ENCODE data around the gene GNE.

GNE gene

DNA sequence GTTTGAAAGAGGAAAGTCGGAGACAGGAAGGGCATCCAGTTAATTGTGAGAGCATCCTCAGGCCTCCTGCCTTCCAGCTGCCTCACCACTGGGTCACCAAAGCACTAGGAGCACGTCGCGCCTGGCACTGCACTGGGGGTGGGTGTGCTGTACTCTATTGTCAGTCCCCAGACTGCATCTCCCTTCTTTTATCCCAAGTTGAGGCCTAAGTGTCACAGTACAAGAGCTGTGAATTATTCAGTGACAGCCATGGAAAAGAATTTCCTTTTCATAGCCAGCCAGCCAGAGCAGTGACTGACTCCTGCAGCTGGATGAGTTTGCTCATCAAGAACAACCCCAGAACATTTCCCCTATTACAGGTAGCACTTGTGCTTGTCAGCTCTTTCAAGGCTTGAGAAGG, 51.2 kb downstream of the GNE start:
- H3F3A ChIP-seq (ENCODE audit: control insufficient read depth, insufficient read depth): no peaks in the 10 kb centered on the region
- TF ChIP-seq CTCF (IDR thresholded peaks at IDR 0.05; ENCODE audit: low read depth, low read length, poor library complexity, severe bottlenecking) (no peak), EZH2phosphoT487 (IDR thresholded peaks at IDR 0.05; ENCODE audit: borderline replicate concordance, low read length) (no peak)
- H3K4me2 ChIP-seq (ENCODE audit: low read length): no peak overlapping the region
- H3K9me2 ChIP-seq (replicated peaks; ENCODE audit: control insufficient read depth, low read length): no peaks in the 10 kb centered on the region
- peaks cover 82% of the 10 kb centered on the region for H3K79me2 ChIP-seq (ENCODE audit: control insufficient read depth, low read length)
- H3K27me3 ChIP-seq (ENCODE audit: control insufficient read depth, low read length): no peaks in the 10 kb centered on the region
- H3K27ac ChIP-seq (ENCODE audit: low read depth, low read length): no peak overlapping the region
- H4K20me1 ChIP-seq (ENCODE audit: control insufficient read depth, insufficient read depth, low read depth, low read length): peaks cover 6% of the 10 kb centered on the region
- H3K4me1 ChIP-seq (ENCODE audit: control insufficient read depth, low read length): no peaks in the 10 kb centered on the region
- no peak overlapping the region for H3K4me3 ChIP-seq (ENCODE audit: low read length)
- H3K9me3 ChIP-seq (ENCODE audit: control insufficient read depth, insufficient read depth, low read length): no peaks in the 10 kb centered on the region
- peaks cover 97% of the 10 kb centered on the region for H3K36me3 ChIP-seq (ENCODE audit: control insufficient read depth, low read length)

- Histone ChIP-seq H3K79me2 (ENCODE audit: control insufficient read depth, low read length) (peaks cover 68% of the 10 kb centered on the region), H4K20me1 (ENCODE audit: control insufficient read depth, insufficient read depth, low read depth, low read length) (peaks cover 3% of the 10 kb centered on the region; the same call in 1 of the 2 replicates), H3F3A (ENCODE audit: control insufficient read depth, insufficient read depth) (no peaks in the 10 kb centered on the region), H3K27ac (ENCODE audit: low read depth, low read length) (no peak overlapping the region), H3K4me1 (ENCODE audit: control insufficient read depth, low read length) (no peaks in the 10 kb centered on the region), H3K9me2 (replicated peaks; ENCODE audit: control insufficient read depth, low read length) (no peaks in the 10 kb centered on the region), H3K4me3 (ENCODE audit: low read length) (no peak overlapping the region), H3K36me3 (ENCODE audit: control insufficient read depth, low read length) (peaks cover 95% of the 10 kb centered on the region), H3K4me2 (ENCODE audit: low read length) (no peak overlapping the region), H3K27me3 (ENCODE audit: control insufficient read depth, low read length) (no peaks in the 10 kb centered on the region), H3K9me3 (ENCODE audit: control insufficient read depth, insufficient read depth, low read length) (no peaks in the 10 kb centered on the region)
- TF ChIP-seq CTCF (IDR thresholded peaks at IDR 0.05; ENCODE audit: low read depth, low read length, poor library complexity, severe bottlenecking) (no peak), EZH2phosphoT487 (IDR thresholded peaks at IDR 0.05; ENCODE audit: borderline replicate concordance, low read length) (no peak)
These were observed 53.2 kb downstream of the GNE start for GRCh38 chr9:36204906-36205547.

GRCh38 chr9:36194326-36195000, 63.8 kb downstream of the GNE start:
- no peaks in the 10 kb centered on the region for H3F3A ChIP-seq (ENCODE audit: control insufficient read depth, insufficient read depth)
- TF ChIP-seq CTCF (IDR thresholded peaks at IDR 0.05; ENCODE audit: low read depth, low read length, poor library complexity, severe bottlenecking) (no peak), EZH2phosphoT487 (IDR thresholded peaks at IDR 0.05; ENCODE audit: borderline replicate concordance, low read length) (no peak)
- peak overlapping the region; percentile 26; the same call in 1 of the 2 replicates for H3K4me2 ChIP-seq (ENCODE audit: low read length)
- H4K20me1 ChIP-seq (ENCODE audit: control insufficient read depth, insufficient read depth, low read depth, low read length): peaks cover 23% of the 10 kb centered on the region; the same call in 1 of the 2 replicates
- peaks cover 79% of the 10 kb centered on the region for H3K79me2 ChIP-seq (ENCODE audit: control insufficient read depth, low read length)
- peaks cover 32% of the 10 kb centered on the region for H3K4me1 ChIP-seq (ENCODE audit: control insufficient read depth, low read length)
- no peaks in the 10 kb centered on the region for H3K27me3 ChIP-seq (ENCODE audit: control insufficient read depth, low read length)
- no peak overlapping the region for H3K27ac ChIP-seq (ENCODE audit: low read depth, low read length)
- no peaks in the 10 kb centered on the region for H3K9me2 ChIP-seq (replicated peaks; ENCODE audit: control insufficient read depth, low read length)
- peaks cover 74% of the 10 kb centered on the region for H3K36me3 ChIP-seq (ENCODE audit: control insufficient read depth, low read length)
- no peaks in the 10 kb centered on the region for H3K9me3 ChIP-seq (ENCODE audit: control insufficient read depth, insufficient read depth, low read length)
- H3K4me3 ChIP-seq (ENCODE audit: low read length): no peak overlapping the region

Measured in DOHH2 (cell line).